H1 (cell line): ENCODE measurements around the gene PRSS8. TPM values are rescaled to one million over a fixed set of nuclear protein-coding genes. Genes with fewer than 3 reads are reported as not detected.
A peak's percentile ranks its signal among the peaks of the same experiment; 100 is the strongest.

ENCODE experiments used
- CBX8 ChIP-seq: fragments of 300-800, 300-1000 bp; sonication (generic); IDR thresholded peaks from 2 replicates; pipeline ENCODE4 v1.7.1; 2016; ENCODE audit warnings: low read depth, low read length, borderline replicate concordance
- E2F6 ChIP-seq: IDR thresholded peaks from 2 replicates; pipeline ENCODE4 v1.6.1; 2012; ENCODE audit warnings: inconsistent platforms
- EP300 ChIP-seq, 2 experiments: IDR thresholded peaks; 1 replicate in 1 of 2; 2 replicates in 1 of 2; pipeline ENCODE4 v1.6.1; 2011 to 2012; ENCODE audit warnings: low read depth in 2 of 2, low read length in 2 of 2, mild to moderate bottlenecking in 2 of 2, borderline replicate concordance in 1 of 2, inconsistent platforms in 1 of 2, moderate library complexity in 1 of 2
- KDM1A ChIP-seq: fragments of 200-600, 300-600 bp; sonication (generic); IDR thresholded peaks from 2 replicates; pipeline ENCODE4 v1.7.1; 2016; ENCODE audit warnings: mild to moderate bottlenecking, low read length, borderline replicate concordance
- SP2 ChIP-seq: IDR thresholded peaks from 2 replicates; pipeline ENCODE4 v1.6.1; 2012; ENCODE audit warnings: mild to moderate bottlenecking, low read length, inconsistent platforms
- SRF ChIP-seq: IDR thresholded peaks from 2 replicates; pipeline ENCODE4 v1.6.1; 2011; ENCODE audit warnings: mild to moderate bottlenecking, low read depth, low read length, moderate library complexity
- TAF7 ChIP-seq: optimal IDR thresholded peaks from 2 replicates; pipeline ENCODE3; 2011; ENCODE audit warnings: low read depth, mild to moderate bottlenecking, inconsistent platforms, low read length, moderate library complexity, borderline replicate concordance
- polyA plus RNA-seq, 7 experiments: library from polyadenylated mRNA; depleted of rRNA in 3 of 7; stranded (reverse) in 5 of 7; unstranded in 2 of 7; fragments of >200 nt in 5 of 7; fragments of 200-250 nt in 2 of 7; gene quantifications; 1 replicate in 5 of 7; 2 replicates in 1 of 7; 4 replicates in 1 of 7; pipeline versions ENCODE4 v1.2.1 to v1.2.3, GENCODE V29; 2011 to 2013; ENCODE audit warnings: missing spikeins in 2 of 7, mixed read lengths in 2 of 7
- total RNA-seq: library from RNA; stranded (reverse); fragmentation: NEBNext Ultra II Directional; extraction: Animal tissue kit (Norgen Biotek cat#: 25700); gene quantifications from 2 replicates; pipeline ENCODE4 v1.2.1, GENCODE V29; 2021

PRSS8 gene
- total and polyA plus RNA-seq, 2 of the 8 experiments (the other 6 are each of a cell fraction or from before 2014, with no cell fraction given): 87.7 to 273 TPM

GRCh38 chr16:31094088-31094423, 41.5 kb downstream of the PRSS8 start (continued):
- TF ChIP-seq SRF (no peak), KDM1A (peak; percentile 72; the same call in 1 of the 2 replicates), E2F6 (peak; percentile 97), EP300 (IDR thresholded peaks at IDR 0.05; ENCODE audit: borderline replicate concordance in 1 of 2, low read depth in 2 of 2, low read length in 2 of 2) (no peak), SP2 (no peak), CBX8 (no peak), TAF7 (no peak)
